ENCODE results near the gene PDCD7.

PDCD7 gene

DNA sequence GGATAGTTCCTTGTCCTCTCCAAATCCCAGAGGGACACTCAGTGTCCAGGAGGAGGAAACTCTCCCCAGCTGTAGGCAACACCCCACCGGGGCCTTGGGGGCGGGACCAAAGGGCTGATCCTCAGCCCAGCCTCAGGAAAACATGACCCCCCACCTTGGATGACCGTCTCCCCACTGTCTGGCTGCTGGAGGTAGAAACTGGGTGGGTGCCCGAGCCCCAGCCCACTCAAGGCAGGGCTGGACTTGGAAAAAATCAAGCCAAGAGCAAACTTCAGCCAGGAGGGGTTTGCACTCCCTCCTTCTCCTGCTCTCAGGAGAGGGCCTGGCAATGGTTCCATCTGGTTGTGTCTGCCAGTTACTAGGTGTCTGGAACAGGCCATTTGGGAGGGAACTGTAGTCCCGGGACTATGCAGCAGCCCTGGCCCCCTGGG is 62.2 kb downstream of the PDCD7 start:
- DNase-seq: no peak

DNA sequence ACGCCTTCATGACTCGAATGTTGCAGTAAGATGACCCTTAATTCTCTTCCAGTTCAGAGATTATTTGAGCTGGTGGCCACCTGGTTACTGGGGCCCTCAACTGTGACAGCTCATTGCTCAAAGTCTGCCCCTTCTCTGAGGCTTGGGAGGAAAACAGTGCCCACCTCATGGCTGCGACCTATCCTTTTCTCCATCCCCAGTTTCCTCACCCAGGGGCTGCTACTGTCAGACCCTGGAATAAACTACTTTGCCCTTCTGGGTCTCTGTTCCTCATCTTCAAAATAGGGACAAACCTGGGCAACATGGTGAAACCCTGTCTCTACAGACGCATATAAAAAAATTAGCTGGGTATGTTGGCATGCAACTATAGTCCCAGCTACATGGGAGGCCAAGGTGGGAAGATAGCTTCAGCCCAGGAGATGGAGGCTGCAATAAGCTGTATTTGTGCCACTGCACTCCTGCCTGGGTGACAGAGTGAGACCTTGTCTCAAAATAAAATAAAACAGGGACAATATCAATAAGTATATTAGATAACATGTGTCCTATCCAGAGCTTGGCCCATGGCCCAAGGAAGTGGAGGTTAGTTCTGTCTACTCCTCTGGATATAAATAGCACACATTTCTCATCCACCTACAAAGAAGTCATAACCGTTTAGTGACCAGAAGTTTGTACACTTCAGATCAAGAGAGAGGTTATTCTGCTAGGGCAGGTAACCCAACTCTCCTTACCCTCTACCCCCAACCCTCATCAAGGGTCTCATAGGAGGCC is 63.6 kb downstream of the PDCD7 start:
- DNase-seq: no peak

DNA sequence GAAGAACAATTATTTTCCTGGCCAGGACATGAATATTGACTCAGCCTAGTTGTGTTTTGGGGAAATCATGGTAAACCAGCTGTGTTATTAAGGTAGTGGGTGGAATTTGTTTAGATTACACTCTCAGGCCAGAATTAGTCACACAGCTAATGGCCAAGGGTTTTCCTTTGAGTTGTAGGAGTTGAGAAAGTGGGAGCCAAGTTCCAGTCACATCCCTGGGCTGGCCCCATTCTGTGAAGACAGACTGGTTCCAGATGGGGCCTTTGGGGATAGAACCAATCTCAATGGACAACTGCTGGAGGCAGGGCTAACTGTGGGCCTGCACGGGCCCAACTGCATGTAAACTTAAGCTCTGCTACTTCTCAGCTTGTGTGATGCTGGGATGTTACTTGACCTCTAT is 64.4 kb downstream of the PDCD7 start:
- no peak for DNase-seq

DNA sequence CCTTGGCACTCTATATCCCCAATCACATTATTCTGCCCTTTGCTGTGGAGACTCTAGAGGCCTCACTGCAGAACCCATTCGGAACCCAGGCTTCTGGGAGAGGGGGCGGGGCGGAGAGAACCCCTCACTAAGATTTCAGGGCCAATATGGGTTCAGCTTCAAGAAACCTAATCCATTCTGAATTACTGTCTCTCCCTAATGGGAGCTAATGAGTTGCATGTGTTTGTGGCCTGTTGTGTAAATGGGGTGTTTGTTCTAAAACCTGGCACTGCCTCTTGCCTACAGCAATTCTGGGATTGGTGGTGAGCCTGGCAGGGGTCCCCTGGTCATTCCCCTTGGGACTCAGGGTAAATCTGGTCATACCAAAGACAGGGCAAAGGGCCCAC is 65.2 kb downstream of the PDCD7 start:
- no peak for DNase-seq

DNA sequence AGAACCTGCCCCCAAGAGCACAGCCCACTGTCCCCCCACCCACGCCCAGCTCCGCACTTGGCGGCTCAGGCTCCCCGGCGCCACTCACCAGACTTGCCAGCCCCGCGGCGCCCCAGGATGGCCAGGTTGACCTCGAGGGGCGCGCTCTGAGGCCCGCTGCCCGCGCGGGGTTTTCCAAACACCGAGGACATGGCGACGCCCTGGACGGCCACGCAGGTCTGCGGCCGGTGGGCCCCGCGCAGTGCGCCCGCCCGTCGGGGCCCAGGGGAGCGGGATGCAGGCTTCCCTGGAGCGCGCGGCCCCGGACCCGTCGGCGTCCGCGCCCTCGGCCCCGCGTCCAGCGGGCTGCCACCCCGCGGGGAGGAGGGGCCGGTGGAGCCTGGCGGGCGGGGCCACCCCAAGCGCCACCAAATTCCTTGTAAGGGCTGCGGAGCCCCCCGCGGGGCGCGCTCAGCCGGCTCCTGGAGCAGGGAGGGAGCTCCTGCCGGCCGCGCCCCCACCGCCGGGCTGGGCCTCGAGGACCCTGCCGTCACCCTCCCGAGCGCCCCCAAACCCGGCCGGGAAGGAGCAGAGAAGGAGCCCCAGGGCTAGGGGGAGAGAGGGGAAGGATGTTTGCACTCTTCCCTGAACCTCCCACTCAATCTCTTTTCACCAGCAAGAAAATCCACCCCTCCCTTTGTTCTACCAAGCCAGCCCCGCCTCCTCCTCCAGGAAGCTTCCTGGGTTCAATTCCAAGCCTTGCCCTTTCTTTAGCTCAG is 65.8 kb downstream of the PDCD7 start, which contains the start of gene RASL12:
Gene RASL12, minus strand, starts transcription at position 347 of the 758 bp plus-strand sequence. Its CDS starts 156 bp downstream, at position 191.
- DNase-seq: no peak
